ENCODE results near the gene SMG1.

Gene SMG1

GRCh38 chr16:18797746-18798145 is 128.5 kb downstream of the SMG1 start:
- DNase-seq (ENCODE audit: low read depth) = no peak
- no peak overlapping the region for H3K4me3 ChIP-seq (ENCODE audit: low read length)
- no peak for TF ChIP-seq CTCF (IDR thresholded peaks at IDR 0.05; ENCODE audit: insufficient read depth, low read depth, low read length, missing control alignments)

- no peak for DNase-seq (ENCODE audit: low read depth)
- no peak overlapping the region for H3K4me3 ChIP-seq (ENCODE audit: low read length)
- no peak for TF ChIP-seq CTCF (IDR thresholded peaks at IDR 0.05; ENCODE audit: insufficient read depth, low read depth, low read length, missing control alignments)
These were observed 129.8 kb downstream of the SMG1 start for GRCh38 chr16:18796377-18796776.

- H3K4me3 ChIP-seq (ENCODE audit: low read length) = no peak overlapping the region
- no peak for TF ChIP-seq CTCF (IDR thresholded peaks at IDR 0.05; ENCODE audit: insufficient read depth, low read depth, low read length, missing control alignments)
- DNase-seq (ENCODE audit: low read depth) = peak; percentile 68
These were observed 133.3 kb downstream of the SMG1 start for GRCh38 chr16:18792836-18793433.

GRCh38 chr16:18789850-18790706 is 136.1 kb downstream of the SMG1 start, which contains the start of gene RPS15A:
Gene RPS15A (minus strand): TSS chr16:18790334. CDS start chr16:18789113, 1,221 bp downstream.
- DNase-seq (ENCODE audit: low read depth) = peak; percentile 98
- H3K4me3 ChIP-seq (ENCODE audit: low read length) = peak within 1 kb of the TSS; percentile 95
- no peak for TF ChIP-seq CTCF (IDR thresholded peaks at IDR 0.05; ENCODE audit: insufficient read depth, low read depth, low read length, missing control alignments)

- H3K4me3 ChIP-seq (ENCODE audit: low read length) = peak overlapping the region; percentile 95
- no peak for DNase-seq (ENCODE audit: low read depth)
- TF ChIP-seq CTCF (IDR thresholded peaks at IDR 0.05; ENCODE audit: insufficient read depth, low read depth, low read length, missing control alignments) = no peak
These were observed 136.7 kb downstream of the SMG1 start for GRCh38 chr16:18789515-18789849.

GRCh38 chr16:18788828-18789514 is 137.2 kb downstream of the SMG1 start:
- H3K4me3 ChIP-seq (ENCODE audit: low read length) = peak overlapping the region; percentile 95
- peak; percentile 20 for DNase-seq (ENCODE audit: low read depth)
- no peak for TF ChIP-seq CTCF (IDR thresholded peaks at IDR 0.05; ENCODE audit: insufficient read depth, low read depth, low read length, missing control alignments)

Measured in epithelial cell of esophagus (primary cell).